ENCODE results near the gene FUS.
"Not testable (repeated sequence)": the region's sequence is repeated elsewhere in the genome, so short reads cannot be mapped to it uniquely, and the experiment has no call there.

Gene FUS

DNA sequence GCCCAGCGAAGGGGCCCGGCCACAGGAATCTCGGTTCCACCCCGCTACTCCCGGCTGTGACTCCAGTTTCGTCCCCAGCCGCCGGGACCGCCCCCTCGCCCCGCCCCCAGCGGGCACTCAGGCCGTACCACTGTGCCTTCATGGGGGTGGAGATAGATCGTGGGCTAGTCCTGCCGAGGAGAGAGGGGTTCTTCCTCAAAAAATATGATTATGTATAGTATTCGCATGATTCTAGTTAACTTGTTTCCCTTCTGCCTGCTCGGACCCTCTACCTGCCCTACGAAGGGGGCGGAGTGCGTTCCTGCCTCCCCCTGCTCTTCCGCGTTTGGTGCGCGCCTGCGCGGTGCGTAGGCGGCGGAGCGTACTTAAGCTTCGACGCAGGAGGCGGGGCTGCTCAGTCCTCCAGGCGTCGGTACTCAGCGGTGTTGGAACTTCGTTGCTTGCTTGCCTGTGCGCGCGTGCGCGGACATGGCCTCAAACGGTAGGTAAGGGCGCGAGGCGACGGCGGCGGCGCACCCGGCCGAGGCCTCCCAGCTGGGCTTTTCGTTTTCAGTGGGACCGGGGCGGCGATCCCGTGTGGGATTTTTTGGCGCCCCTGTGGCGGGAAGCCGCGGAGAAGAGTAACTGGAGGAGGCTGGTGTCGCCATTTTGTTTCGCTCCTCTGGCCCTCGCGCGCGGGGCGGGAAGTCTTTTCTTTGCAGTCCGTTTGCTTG is at the start of gene FUS:
Gene FUS (plus strand): TSS at position 393 of the 713 bp plus-strand sequence. CDS start 76 bp downstream, at position 469.
- CTCF ChIA-PET: interaction anchor here (0.9 to 4.2 kb wide), 2 partner anchors 37 to 58 kb away, joined by 3 to 23 read pairs; no protein-coding TSS in a partner anchor

DNA sequence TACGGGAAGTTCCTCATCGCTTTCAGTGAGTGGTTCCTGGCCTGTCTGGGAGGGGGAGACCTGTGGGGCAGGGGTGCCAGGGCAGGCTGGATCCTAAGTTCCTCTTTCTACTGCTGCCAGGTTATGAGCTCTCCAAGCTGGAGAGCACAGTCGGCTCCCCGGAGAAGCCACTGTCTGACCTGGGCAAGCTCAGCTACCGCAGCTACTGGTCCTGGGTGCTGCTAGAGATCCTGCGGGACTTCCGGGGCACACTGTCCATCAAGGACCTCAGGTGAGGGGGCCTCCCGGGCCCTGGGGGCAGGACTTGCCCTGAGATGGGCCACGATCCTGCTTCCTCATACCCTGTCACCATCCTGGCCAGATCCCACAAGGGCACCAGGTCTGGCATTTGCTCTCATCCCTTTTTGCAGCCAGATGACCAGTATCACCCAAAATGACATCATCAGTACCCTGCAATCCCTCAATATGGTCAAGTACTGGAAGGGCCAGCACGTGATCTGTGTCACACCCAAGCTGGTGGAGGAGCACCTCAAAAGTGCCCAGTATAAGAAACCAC is 49.5 kb upstream of the FUS start:
- no peak overlapping the region for H3K4me3 Mint-ChIP-seq
- H3K27ac Mint-ChIP-seq: no peak overlapping the region
- H3K4me1 Mint-ChIP-seq: peaks cover 11% of the 10 kb centered on the region
- peaks cover 20% of the 10 kb centered on the region for H3K36me3 Mint-ChIP-seq
- DNase-seq: no peak
- H3K9me3 Mint-ChIP-seq: no peaks in the 10 kb centered on the region
- no peaks in the 10 kb centered on the region for H3K27me3 Mint-ChIP-seq
- CTCF ChIA-PET: interaction anchor here (1.5 kb wide), 1 partner anchor 12 kb away, joined by 7 read pairs; no protein-coding TSS in a partner anchor

More for the DNA sequence above, at the start of gene FUS:
- no peaks in the 10 kb centered on the region for H3K9me3 Mint-ChIP-seq
- peaks cover 59% of the 10 kb centered on the region for H3K4me1 Mint-ChIP-seq
- peaks cover 43% of the 10 kb centered on the region for H3K36me3 Mint-ChIP-seq
- peak within 1 kb of the TSS; percentile 95 for H3K4me3 Mint-ChIP-seq
- DNase-seq: peak; percentile 91
- H3K27me3 Mint-ChIP-seq: peaks cover 4% of the 10 kb centered on the region
- H3K27ac Mint-ChIP-seq: peak within 1 kb of the TSS; percentile 100

DNA sequence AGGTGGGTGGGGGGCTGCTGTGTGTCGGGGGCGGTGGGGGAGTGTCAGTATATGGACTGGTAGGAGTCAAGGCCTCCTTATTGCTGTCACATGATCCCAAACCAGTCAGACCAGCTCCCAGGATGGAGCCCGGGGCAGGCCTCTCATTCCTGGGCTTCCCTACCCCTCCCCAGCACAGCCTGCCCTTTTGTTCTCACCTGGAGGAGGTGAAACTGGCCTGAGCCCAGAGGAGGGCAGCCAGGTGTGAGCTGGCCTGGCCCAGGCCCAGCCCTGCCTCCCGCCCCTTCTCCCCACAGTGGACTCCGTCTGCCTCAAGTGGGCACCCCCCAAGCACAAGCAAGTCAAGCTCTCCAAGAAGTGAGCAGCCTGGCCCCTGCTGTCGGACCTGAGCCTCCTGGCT is 49.0 kb upstream of the FUS start:
- DNase-seq: no peak
- H3K27me3 Mint-ChIP-seq: no peaks in the 10 kb centered on the region
- H3K36me3 Mint-ChIP-seq: peaks cover 18% of the 10 kb centered on the region
- no peaks in the 10 kb centered on the region for H3K9me3 Mint-ChIP-seq
- H3K4me1 Mint-ChIP-seq: peaks cover 11% of the 10 kb centered on the region
- H3K27ac Mint-ChIP-seq: no peak overlapping the region
- CTCF ChIA-PET: no interaction called here
- H3K4me3 Mint-ChIP-seq: no peak overlapping the region

DNA sequence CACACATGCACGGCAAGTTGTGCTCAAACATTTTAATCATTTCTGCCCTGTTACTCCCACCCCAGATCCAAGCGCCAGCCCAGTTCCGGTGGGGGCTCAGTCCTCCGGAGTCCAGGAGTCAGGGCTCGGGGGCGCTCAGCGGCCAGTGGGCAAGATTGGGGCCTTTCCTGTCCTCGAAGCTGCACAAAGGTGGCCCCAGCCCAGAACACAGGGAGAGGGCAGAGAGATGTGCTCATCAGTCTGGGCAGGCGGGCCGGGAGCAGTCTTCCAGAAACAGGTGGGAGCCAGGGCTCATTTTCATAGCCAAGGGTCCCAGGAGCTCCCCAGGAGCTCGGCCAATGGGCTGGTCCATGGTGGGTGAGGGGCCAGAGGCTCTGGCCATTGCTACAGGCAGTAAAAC is 48.5 kb upstream of the FUS start:
- H3K36me3 Mint-ChIP-seq: peaks cover 13% of the 10 kb centered on the region
- no peak overlapping the region for H3K27ac Mint-ChIP-seq
- peaks cover 11% of the 10 kb centered on the region for H3K4me1 Mint-ChIP-seq
- CTCF ChIA-PET: no interaction called here
- DNase-seq: no peak
- no peak overlapping the region for H3K4me3 Mint-ChIP-seq
- H3K27me3 Mint-ChIP-seq: no peaks in the 10 kb centered on the region
- no peaks in the 10 kb centered on the region for H3K9me3 Mint-ChIP-seq

DNA sequence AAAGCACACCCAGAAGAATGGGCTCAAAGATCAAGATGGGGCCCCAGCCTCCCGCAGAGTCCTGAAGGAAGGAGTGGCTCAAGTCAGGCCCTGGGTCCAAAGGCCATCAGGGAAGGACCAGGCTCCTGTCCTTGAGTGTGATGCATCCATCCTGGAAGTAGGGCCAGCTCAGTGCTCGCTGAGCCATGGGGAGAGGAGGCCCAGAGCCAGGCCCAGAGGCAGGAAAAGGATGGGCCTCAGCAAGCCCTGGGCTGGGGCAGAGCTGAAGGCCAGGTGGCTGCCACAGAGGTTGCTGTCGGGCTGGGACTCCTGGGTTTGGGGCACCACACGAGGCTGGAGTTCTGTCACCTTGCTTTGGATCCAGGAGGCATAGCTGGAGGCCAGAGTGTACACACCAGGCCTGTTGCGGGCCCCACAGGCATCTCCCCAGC is 48.1 kb upstream of the FUS start:
- no peak overlapping the region for H3K4me3 Mint-ChIP-seq
- H3K9me3 Mint-ChIP-seq: no peaks in the 10 kb centered on the region
- no peak for DNase-seq
- peaks cover 1% of the 10 kb centered on the region for H3K27me3 Mint-ChIP-seq
- CTCF ChIA-PET: no interaction called here
- no peak overlapping the region for H3K27ac Mint-ChIP-seq
- peaks cover 11% of the 10 kb centered on the region for H3K4me1 Mint-ChIP-seq
- H3K36me3 Mint-ChIP-seq: peaks cover 12% of the 10 kb centered on the region

DNA sequence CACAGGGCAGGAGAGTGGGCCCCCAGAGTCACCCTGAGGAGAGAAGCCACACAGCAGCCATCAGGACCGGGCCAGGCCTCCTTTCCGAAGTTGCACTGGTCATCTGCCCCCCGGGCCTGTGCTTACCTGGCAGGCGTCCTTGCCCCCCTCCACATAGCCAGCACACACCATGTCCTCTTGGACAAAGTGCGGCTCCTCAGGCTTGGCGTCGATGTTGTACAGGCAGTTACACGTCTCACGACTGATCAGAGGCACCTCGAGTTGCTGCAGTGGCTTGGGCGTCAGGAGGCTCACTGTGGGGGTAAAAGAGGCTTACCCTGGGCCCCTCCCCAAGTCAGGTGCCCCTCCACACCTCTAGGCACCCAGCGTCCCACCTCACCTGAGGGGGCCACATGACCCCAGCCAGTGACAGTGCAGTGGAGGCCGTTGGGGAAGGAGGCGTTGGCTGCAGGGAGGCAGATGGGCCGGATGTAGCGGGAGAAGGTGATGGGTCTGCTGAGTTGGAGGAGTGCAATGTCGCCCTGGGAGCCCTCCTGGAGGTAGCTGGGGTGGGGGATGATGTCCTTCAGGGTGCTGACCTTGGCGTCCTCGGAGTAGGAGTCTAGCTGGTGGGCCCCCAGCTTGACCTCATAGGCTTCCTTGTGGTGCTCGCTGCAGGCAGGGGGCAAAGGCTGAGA is 47.5 kb upstream of the FUS start:
- Mint-ChIP-seq H3K27me3 (peaks cover 3% of the 10 kb centered on the region), H3K36me3 (peaks cover 12% of the 10 kb centered on the region), H3K9me3 (no peaks in the 10 kb centered on the region), H3K4me3 (no peak overlapping the region), H3K27ac (no peak overlapping the region), H3K4me1 (peaks cover 11% of the 10 kb centered on the region)
- no peak for DNase-seq
- CTCF ChIA-PET: no interaction called here

DNA sequence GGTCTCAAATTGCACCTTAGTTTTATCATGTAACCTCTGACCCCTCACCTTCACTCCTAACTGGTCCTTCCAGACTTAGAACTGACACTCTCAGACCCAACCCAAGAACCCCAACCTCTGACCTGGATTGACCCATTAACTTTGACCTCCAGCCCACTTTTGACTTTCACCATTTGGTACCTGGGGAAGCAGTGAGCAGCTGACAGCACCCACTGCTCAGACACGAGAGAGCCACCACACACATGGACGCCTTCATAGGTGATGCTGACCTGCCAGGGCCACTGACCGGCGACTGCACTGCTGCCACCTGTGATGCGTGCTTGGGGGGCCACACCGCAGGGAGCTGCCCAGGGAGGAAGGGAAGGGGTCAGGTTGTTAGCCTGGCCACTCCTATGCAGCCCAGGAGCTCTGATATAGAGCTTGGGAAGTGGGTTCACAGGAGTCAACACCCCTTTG is 46.9 kb upstream of the FUS start:
- CTCF ChIA-PET: no interaction called here
- Mint-ChIP-seq H3K27ac (no peak overlapping the region), H3K27me3 (peaks cover 3% of the 10 kb centered on the region), H3K4me1 (peaks cover 8% of the 10 kb centered on the region), H3K36me3 (peaks cover 7% of the 10 kb centered on the region), H3K4me3 (no peak overlapping the region), H3K9me3 (no peaks in the 10 kb centered on the region)
- no peak for DNase-seq

DNA sequence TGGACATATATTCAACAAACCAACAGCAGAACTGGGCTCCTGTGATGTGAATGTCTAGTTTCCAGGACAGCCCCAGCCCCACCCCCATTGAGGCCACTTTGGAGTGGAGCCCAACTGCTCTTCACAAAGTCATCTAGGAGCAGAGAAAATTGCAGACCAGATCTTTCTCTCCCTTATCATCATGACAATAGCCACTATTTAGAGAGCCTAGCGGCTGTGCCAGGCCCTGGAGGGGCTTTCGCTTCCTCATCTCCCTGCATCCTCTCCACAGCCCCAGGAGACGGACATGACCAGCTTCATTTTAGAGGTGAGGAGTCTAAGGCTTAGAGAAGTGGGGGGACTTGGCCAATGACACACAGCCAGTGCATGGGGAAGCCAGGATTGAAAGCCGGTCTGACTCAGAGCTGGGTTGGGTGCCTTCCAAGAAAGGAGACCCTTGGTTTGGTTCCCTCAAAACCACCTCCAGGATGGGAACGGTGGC is 45.8 kb upstream of the FUS start:
- no peak overlapping the region for H3K4me3 Mint-ChIP-seq
- peaks cover 7% of the 10 kb centered on the region for H3K36me3 Mint-ChIP-seq
- H3K27me3 Mint-ChIP-seq: peaks cover 3% of the 10 kb centered on the region
- no peaks in the 10 kb centered on the region for H3K9me3 Mint-ChIP-seq
- CTCF ChIA-PET: no interaction called here
- peaks cover under 1% of the 10 kb centered on the region for H3K4me1 Mint-ChIP-seq
- no peak overlapping the region for H3K27ac Mint-ChIP-seq
- no peak for DNase-seq

DNA sequence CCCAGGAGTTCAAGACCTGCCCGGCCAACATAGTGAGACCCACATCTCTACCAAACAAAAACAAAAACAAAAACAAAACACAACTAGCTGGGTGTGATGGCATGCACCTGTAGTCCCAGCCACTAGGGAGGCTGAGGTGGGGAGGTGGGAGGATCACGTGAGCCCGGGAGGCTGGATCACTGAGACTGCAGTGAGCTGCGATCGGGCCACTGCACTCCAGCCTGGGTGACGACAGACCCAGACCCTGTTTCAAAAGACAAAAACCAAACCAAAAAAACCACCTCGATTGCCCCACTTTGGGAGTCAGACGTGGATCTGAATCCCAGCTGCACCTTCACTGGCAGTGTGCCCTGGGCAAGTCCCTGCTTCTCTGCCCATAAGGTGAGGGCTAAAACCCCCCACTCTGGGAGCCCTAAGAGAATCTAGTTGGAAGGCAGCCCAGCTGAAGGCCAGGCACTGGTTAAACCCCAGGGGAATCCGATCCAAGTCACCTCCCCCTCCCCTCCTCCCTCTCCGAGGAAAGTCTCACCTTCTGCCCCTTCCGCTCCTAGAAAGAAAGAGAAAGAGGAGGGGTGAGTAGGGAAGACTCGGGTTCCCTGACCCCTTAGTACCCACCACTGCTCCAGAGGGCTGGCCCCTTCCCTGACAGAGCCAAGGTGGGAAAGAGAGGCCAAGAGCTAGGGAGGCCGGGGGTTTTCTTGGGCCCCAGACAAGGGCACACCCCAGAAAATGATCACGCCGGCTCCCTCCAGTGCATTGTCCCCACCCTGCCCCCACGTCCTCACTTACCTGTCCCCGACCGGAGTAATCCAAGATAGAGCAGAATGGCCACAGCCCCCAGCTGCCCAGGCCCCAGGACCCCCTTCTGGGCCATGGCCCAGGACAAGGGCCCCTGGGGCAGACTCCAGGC is 45.1 kb upstream of the FUS start:
- peaks cover 3% of the 10 kb centered on the region for H3K27me3 Mint-ChIP-seq
- DNase-seq: no peak
- H3K27ac Mint-ChIP-seq: no peak overlapping the region
- H3K4me3 Mint-ChIP-seq: no peak overlapping the region
- H3K9me3 Mint-ChIP-seq: no peaks in the 10 kb centered on the region
- H3K4me1 Mint-ChIP-seq: no peaks in the 10 kb centered on the region
- CTCF ChIA-PET: interaction anchor here (0.9 to 1.0 kb wide), 2 partner anchors 16 to 150 kb away, joined by 3 to 4 read pairs; partner anchors contain the start of gene HSD3B7
- peaks cover 7% of the 10 kb centered on the region for H3K36me3 Mint-ChIP-seq

DNA sequence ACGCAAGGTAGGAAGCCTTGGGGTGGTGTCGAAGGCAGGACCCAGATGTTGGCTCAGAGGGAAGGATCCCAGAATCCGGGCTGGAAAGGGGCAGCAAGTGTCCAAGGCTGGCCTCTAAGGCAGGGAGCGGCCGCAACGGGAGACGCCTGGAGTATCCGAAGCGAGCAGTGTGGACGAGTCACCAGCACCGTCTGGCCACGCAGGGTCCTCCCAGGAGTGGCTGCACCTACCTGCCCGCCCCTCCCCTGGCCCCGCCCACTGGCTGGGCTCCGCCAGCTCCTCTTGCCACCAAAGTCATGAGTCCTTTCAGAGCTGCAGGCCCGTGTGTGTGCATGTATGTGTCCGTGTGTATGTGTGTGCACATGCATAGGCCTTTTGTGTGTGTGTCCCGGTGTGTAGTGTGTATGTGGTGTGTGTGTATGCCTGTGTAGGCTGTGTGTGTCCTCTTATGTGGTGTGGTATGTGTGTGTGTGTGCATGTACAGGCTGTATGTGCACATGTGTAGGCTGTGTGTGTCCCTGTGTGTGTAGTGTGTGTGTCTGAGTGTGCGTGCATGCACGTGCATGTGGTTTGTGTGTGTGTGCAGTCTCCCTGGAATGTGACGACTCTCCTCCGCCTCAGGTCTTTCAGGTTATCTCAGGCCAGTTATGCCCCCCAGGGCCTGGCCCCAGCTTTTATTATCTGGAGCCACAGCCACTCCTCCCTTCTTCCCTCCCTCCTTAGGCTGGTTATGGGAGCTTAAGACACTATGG is 44.2 kb upstream of the FUS start, which contains the start of gene PRSS8:
Gene PRSS8 (minus strand): TSS at position 193 of the 752 bp plus-strand sequence. CDS start 229 bp downstream, outside the sequence.
- CTCF ChIA-PET: interaction anchor here (1.0 kb wide), 1 partner anchor 17 kb away, joined by 3 read pairs; no protein-coding TSS in a partner anchor
- Mint-ChIP-seq H3K27me3 (peaks cover 3% of the 10 kb centered on the region), H3K9me3 (no peaks in the 10 kb centered on the region), H3K4me3 (no peak within 1 kb of the TSS), H3K27ac (no peak within 1 kb of the TSS), H3K36me3 (peaks cover 5% of the 10 kb centered on the region), H3K4me1 (peaks cover 1% of the 10 kb centered on the region)
- no peak for DNase-seq

DNA sequence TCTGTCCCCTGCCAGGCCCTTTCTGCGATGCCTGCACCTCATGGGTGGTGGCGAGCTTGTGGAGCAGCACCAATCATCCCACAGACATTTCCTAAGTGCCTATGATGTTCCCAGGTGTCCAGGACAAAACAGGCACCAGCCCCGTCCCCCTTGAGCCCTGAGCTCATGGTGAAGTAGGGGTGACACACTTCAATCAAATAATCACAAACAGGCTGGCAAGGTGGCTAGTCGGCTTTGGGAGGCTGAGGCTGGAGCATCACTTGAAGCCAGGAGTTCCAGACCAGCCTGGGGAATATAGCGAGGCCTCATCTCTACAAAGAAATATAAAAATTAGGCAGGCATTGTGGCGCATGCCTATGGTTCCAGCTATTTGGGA is 43.7 kb upstream of the FUS start:
- Mint-ChIP-seq H3K4me1 (peaks cover 2% of the 10 kb centered on the region), H3K27ac (no peak overlapping the region), H3K4me3 (no peak overlapping the region), H3K27me3 (peaks cover 3% of the 10 kb centered on the region), H3K36me3 (peaks cover 2% of the 10 kb centered on the region), H3K9me3 (no peaks in the 10 kb centered on the region)
- no peak for DNase-seq
- CTCF ChIA-PET: no interaction called here

DNA sequence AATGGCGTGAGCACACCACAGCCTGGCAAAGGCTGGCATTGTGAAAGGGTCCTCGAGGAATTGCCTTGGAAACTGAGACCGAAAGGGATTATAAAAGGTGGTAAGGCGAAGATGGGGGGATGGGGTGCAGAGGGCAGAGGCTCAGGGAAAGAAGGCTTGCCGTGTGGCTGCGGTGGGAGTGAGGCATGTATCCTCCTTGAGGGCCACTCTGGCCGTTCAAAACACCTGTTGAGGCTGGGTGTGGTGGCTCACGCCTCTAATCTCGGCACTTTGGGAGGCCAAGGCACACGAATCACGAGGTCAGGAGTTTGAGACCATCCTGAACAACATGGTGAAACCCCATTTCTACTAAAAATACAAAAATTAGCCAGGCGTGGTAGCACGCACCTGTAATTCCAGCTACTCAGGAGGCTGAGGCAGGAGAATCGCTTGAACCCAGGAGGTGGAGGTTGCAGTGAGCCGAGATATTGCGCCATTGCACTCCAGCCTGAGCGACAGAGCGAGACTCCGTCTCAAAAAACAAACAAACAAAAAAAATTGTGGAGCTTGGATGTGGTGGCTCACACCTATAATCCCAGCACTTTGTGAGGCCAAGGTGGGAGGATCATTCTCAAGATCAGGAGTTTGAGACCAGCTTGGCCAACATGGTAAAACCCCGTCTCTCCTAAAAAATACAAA is 43.0 kb upstream of the FUS start:
- H3K36me3 Mint-ChIP-seq, H3K4me3 Mint-ChIP-seq, CTCF ChIA-PET, H3K9me3 Mint-ChIP-seq, H3K4me1 Mint-ChIP-seq, DNase-seq, H3K27me3 Mint-ChIP-seq, H3K27ac Mint-ChIP-seq: not testable (repeated sequence)
